HCT116 (cell line): ENCODE measurements around the gene MTLN. TPM values are rescaled to one million over a fixed set of nuclear protein-coding genes. Genes with fewer than 3 reads are reported as not detected.

Experiments used
- ATAC-seq: fragments of 200-7000 bp; cut with Tn5 transposase; 2 replicates; pipeline ENCODE4 v1.9.1; 2020; ENCODE audit warnings: mild to moderate bottlenecking, moderate library complexity
- BruUV-seq: library from RNA; stranded (reverse); fragments of 400-500 nt; replicated peaks from 2 replicates; lab custom pipeline; 2021; lab: Mats Ljungman, UMichigan
- CTCF ChIA-PET: fragments of 300-600 bp; sonication (Branson Sonifier 250); formaldehyde crosslinking; loops from one replicate; lab custom pipeline; 2021; ENCODE audit warnings: antibody characterized with exemption; lab: Charles Lee
- POLR2A ChIA-PET: fragments of 300-600, 350-600 bp; sonication (Branson Sonifier 250); formaldehyde crosslinking; loops from one replicate; lab custom pipeline; 2021; ENCODE audit warnings: antibody characterized with exemption; lab: Charles Lee
- RAD21 ChIA-PET, 2 experiments: fragments of 300-600 bp; sonication (Branson Sonifier 250); formaldehyde crosslinking; loops; one replicate each; lab custom pipeline; 2023; ENCODE audit warnings: low total read pairs in 2 of 2; ENCODE audit not compliant: uncharacterized antibody in 2 of 2, unreplicated experiment in 2 of 2, low non-redundant PET in 1 of 2; lab: Charles Lee
- DNase-seq: peaks from one replicate; pipeline ENCODE4 v3.0.0-alpha.2; 2010; ENCODE audit warnings: low read depth, low spot score
- H2AFZ ChIP-seq: fragments of 200-600 bp; shearing (Covaris generic), sonication (generic); 2 replicates; pipeline ENCODE4 v1.6.1; 2017; ENCODE audit warnings: low read depth, mixed run types, mixed read lengths, antibody characterized with exemption, low read length; ENCODE audit not compliant: poor library complexity, severe bottlenecking
- H3K27ac ChIP-seq: 2 replicates; pipeline ENCODE4 v1.5.1; 2012; ENCODE audit warnings: low read depth, low read length
- H3K27me3 ChIP-seq: fragments of 200-600 bp; sonication (generic); 2 replicates; pipeline ENCODE4 v1.6.1; 2016; ENCODE audit warnings: mixed run types, low read length, mixed read lengths; ENCODE audit not compliant: insufficient read depth
- H3K36me3 ChIP-seq, 2 experiments: fragments of 200-500 bp in 1 of 2; fragments of 200-600 bp in 1 of 2; sonication (Bioruptor generic) in 1 of 2; sonication (generic) in 1 of 2; 2 replicates each; pipeline versions ENCODE4 v1.5.1 to v1.6.1; 2014 to 2016; ENCODE audit warnings: low read length in 2 of 2, inconsistent platforms in 1 of 2, mixed read lengths in 1 of 2, mixed run types in 1 of 2; ENCODE audit not compliant: insufficient read depth in 2 of 2, control insufficient read depth in 1 of 2
- H3K4me1 ChIP-seq, 2 experiments: fragments of 200-600 bp in 1 of 2; sonication (generic) in 1 of 2; 2 replicates each; pipeline versions ENCODE4 v1.5.1 to v1.6.1; 2012 to 2017; ENCODE audit warnings: low read length in 2 of 2, inconsistent platforms in 1 of 2, mild to moderate bottlenecking in 1 of 2, mixed read lengths in 1 of 2, mixed run types in 1 of 2, moderate library complexity in 1 of 2; ENCODE audit not compliant: insufficient read depth in 2 of 2, control insufficient read depth in 1 of 2
- H3K4me2 ChIP-seq: fragments of 200-600 bp; sonication (generic); 2 replicates; pipeline ENCODE4 v1.6.1; 2017; ENCODE audit warnings: mixed run types, low read length, mixed read lengths
- H3K4me3 ChIP-seq, 2 experiments: fragments of 200-600 bp in 1 of 2; sonication (generic) in 1 of 2; replicated peaks in 1 of 2; 2 replicates each; pipeline ENCODE4 v1.5.1; 2011 to 2016; ENCODE audit warnings: low read length in 2 of 2, control low read depth in 1 of 2, low read depth in 1 of 2, mild to moderate bottlenecking in 1 of 2, mixed read lengths in 1 of 2, mixed run types in 1 of 2
- H3K79me2 ChIP-seq: fragments of 200-600 bp; sonication (generic); 2 replicates; pipeline ENCODE4 v1.6.1; 2017; ENCODE audit warnings: mild to moderate bottlenecking, mixed run types, low read length, moderate library complexity, mixed read lengths; ENCODE audit not compliant: insufficient read depth
- H3K9ac ChIP-seq: fragments of 200-600 bp; sonication (generic); 2 replicates; pipeline ENCODE4 v1.6.1; 2016; ENCODE audit warnings: low read length, mixed read lengths
- H3K9me2 ChIP-seq: fragments of 200-600 bp; sonication (generic), shearing (Covaris generic); 2 replicates; pipeline ENCODE4 v1.6.1; 2017; ENCODE audit warnings: mixed run types, mild to moderate bottlenecking, moderate library complexity; ENCODE audit not compliant: insufficient read depth
- H3K9me3 ChIP-seq, 2 experiments: fragments of 200-500 bp in 1 of 2; fragments of 200-600 bp in 1 of 2; sonication (Bioruptor generic) in 1 of 2; sonication (generic) in 1 of 2; 2 replicates each; pipeline ENCODE4 v1.6.1; 2014 to 2017; ENCODE audit warnings: low read length in 2 of 2, mixed read lengths in 2 of 2, inconsistent platforms in 1 of 2, low read depth in 1 of 2, mild to moderate bottlenecking in 1 of 2, mixed run types in 1 of 2, moderate library complexity in 1 of 2; ENCODE audit not compliant: control insufficient read depth in 1 of 2, insufficient read depth in 1 of 2
- H4K20me1 ChIP-seq: fragments of 200-600 bp; sonication (generic), shearing (Covaris generic); 2 replicates; pipeline ENCODE4 v1.6.1; 2017; ENCODE audit warnings: mixed run types, mild to moderate bottlenecking, moderate library complexity; ENCODE audit not compliant: insufficient read depth
- CBX3 ChIP-seq: IDR thresholded peaks from 2 replicates; pipeline ENCODE4 v1.6.1; 2012; ENCODE audit warnings: low read depth
- CEBPB ChIP-seq: IDR thresholded peaks from 2 replicates; pipeline ENCODE4 v1.6.1; 2012; ENCODE audit warnings: low read depth
- JUND ChIP-seq: IDR thresholded peaks from 2 replicates; pipeline ENCODE4 v1.6.1; 2012
- SIN3A ChIP-seq: IDR thresholded peaks from 2 replicates; pipeline ENCODE4 v1.6.1; 2012; ENCODE audit warnings: low read depth
- SRF ChIP-seq: IDR thresholded peaks from 2 replicates; pipeline ENCODE4 v1.6.1; 2012; ENCODE audit warnings: low read depth
- YY1 ChIP-seq: IDR thresholded peaks from 2 replicates; pipeline ENCODE4 v1.6.1; 2011; ENCODE audit warnings: low read length, low read depth, moderate library complexity, mild to moderate bottlenecking; ENCODE audit not compliant: insufficient replicate concordance; ENCODE audit errors: extremely low read depth
- intact Hi-C: fragments of 100-400 bp; cut with micrococcal nuclease; formaldehyde crosslinking; loops from 2 replicates; pipeline ENCODE4 v1.10.0; 2022
- total RNA-seq: library from RNA; stranded (reverse); gene quantifications from one replicate; pipeline ENCODE4 v1.2.1, GENCODE V29; 2021; ENCODE audit not compliant: unreplicated experiment
- TF ChIP-seq, protein P1 (sequence below): IDR thresholded peaks from 2 replicates; pipeline ENCODE4 v1.6.1; 2011; ENCODE audit warnings: mild to moderate bottlenecking, low read length, moderate library complexity; ENCODE audit not compliant: insufficient replicate concordance; ENCODE audit errors: extremely low read depth
- TF ChIP-seq, protein P2 (sequence below), 3 experiments: fragments of 200-600 bp in 1 of 3; sonication (generic) in 1 of 3; IDR thresholded peaks in 2 of 3; conservative IDR thresholded peaks in 1 of 3; 2 replicates each; pipeline ENCODE4 v1.5.1; 2012 to 2017; ENCODE audit warnings: low read depth in 2 of 3, low read length in 2 of 3, antibody characterized with exemption in 1 of 3, borderline replicate concordance in 1 of 3, control low read depth in 1 of 3, mild to moderate bottlenecking in 1 of 3, mixed read lengths in 1 of 3, mixed run types in 1 of 3, moderate library complexity in 1 of 3; ENCODE audit not compliant: insufficient read depth in 1 of 3

The MTLN gene
- total RNA-seq, 1 experiment from 2014 or later, result 35.7 TPM

DNA sequence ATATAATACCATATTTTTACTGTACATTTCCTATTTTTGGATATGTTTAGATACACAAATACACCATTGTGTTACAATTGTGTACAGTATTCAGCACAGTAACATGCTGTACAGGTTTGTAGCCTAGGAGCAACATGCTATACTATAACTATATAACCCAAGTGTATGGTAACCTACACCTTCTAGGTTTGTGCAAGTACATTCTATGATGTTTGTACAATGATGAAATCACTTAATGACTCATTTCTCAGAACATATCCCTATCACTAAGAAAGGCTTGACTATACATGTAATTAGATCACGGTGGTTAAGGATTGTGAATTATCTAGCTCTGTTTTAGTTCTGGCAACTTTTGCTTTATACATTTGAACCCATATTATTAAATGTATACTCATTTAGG lies 38.8 kb downstream of the MTLN start:
- Histone ChIP-seq H3K27ac (no peak overlapping the region), H3K79me2 (no peaks in the 10 kb centered on the region), H3K4me3 (no peak overlapping the region), H3K9ac (no peak overlapping the region), H2AFZ (no peak overlapping the region), H3K9me2 (no peaks in the 10 kb centered on the region), H4K20me1 (no peaks in the 10 kb centered on the region), H3K4me1 (peaks cover 0 to 5% of the 10 kb centered on the region in 2 experiments; a peak in 1 of 4 replicates), H3K9me3 (no peaks in the 10 kb centered on the region), H3K4me2 (no peak overlapping the region), H3K27me3 (no peaks in the 10 kb centered on the region), H3K36me3 (no peaks in the 10 kb centered on the region)
- ChIA-PET POLR2A (no interaction called here), RAD21 (no interaction called here), CTCF (no interaction called here)
- TF ChIP-seq SIN3A, result no peak
- no peak for TF ChIP-seq CBX3
- TF ChIP-seq CEBPB, result peak; percentile 36; the same call in 1 of the 2 replicates
- ATAC-seq (no peak), DNase-seq (no peak)
- no TSS peak for BruUV-seq
- intact Hi-C loops, result no loop called here

DNA sequence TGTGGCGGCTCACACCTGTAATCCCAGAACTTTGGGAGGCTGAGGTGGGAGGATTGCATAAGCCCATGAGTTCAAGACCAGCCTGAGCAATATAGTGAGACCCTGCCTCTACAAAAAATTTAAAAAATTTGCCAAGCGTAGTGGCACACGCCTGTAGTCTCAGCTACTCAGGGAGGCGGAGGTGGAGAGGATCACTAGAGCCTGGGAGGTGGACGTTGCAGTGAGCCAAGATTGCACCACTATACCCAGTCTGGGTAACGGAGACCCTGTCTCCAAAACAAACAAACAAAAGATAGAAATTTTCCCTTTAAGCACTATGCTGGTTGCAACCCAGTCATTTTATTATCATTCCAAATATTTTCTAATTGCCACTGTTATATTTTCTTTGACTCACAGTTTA lies 39.8 kb downstream of the MTLN start:
- intact Hi-C loops, result no loop called here
- no peaks in the 10 kb centered on the region for H4K20me1 ChIP-seq
- no peaks in the 10 kb centered on the region for H3K9me3 ChIP-seq
- no peak overlapping the region for H2AFZ ChIP-seq
- ChIA-PET RAD21 (no interaction called here), POLR2A (no interaction called here), CTCF (no interaction called here)
- no peaks in the 10 kb centered on the region for H3K36me3 ChIP-seq
- H3K9me2 ChIP-seq, result no peaks in the 10 kb centered on the region
- no peak for TF ChIP-seq JUND
- TF ChIP-seq, protein P1, sequence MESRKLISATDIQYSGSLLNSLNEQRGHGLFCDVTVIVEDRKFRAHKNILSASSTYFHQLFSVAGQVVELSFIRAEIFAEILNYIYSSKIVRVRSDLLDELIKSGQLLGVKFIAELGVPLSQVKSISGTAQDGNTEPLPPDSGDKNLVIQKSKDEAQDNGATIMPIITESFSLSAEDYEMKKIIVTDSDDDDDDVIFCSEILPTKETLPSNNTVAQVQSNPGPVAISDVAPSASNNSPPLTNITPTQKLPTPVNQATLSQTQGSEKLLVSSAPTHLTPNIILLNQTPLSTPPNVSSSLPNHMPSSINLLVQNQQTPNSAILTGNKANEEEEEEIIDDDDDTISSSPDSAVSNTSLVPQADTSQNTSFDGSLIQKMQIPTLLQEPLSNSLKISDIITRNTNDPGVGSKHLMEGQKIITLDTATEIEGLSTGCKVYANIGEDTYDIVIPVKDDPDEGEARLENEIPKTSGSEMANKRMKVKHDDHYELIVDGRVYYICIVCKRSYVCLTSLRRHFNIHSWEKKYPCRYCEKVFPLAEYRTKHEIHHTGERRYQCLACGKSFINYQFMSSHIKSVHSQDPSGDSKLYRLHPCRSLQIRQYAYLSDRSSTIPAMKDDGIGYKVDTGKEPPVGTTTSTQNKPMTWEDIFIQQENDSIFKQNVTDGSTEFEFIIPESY, result no peak
- no peak for TF ChIP-seq YY1
- TF ChIP-seq, protein P2, sequence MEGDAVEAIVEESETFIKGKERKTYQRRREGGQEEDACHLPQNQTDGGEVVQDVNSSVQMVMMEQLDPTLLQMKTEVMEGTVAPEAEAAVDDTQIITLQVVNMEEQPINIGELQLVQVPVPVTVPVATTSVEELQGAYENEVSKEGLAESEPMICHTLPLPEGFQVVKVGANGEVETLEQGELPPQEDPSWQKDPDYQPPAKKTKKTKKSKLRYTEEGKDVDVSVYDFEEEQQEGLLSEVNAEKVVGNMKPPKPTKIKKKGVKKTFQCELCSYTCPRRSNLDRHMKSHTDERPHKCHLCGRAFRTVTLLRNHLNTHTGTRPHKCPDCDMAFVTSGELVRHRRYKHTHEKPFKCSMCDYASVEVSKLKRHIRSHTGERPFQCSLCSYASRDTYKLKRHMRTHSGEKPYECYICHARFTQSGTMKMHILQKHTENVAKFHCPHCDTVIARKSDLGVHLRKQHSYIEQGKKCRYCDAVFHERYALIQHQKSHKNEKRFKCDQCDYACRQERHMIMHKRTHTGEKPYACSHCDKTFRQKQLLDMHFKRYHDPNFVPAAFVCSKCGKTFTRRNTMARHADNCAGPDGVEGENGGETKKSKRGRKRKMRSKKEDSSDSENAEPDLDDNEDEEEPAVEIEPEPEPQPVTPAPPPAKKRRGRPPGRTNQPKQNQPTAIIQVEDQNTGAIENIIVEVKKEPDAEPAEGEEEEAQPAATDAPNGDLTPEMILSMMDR (IDR thresholded peaks at IDR 0.05 in 2 of 3, conservative IDR thresholded peaks at IDR 0.05 in 1 of 3; ENCODE audit: borderline replicate concordance in 1 of 3, insufficient read depth in 1 of 3, low read depth in 2 of 3, low read length in 2 of 3), result no peak
- no peak for TF ChIP-seq SRF
- peaks cover 0 to 5% of the 10 kb centered on the region in 2 experiments; a peak in 1 of 4 replicates for H3K4me1 ChIP-seq
- no peak overlapping the region for H3K4me3 ChIP-seq
- ATAC-seq (no peak), DNase-seq (no peak)
- H3K4me2 ChIP-seq, result no peak overlapping the region
- BruUV-seq, result no TSS peak
- H3K27ac ChIP-seq, result no peak overlapping the region
- H3K27me3 ChIP-seq, result no peaks in the 10 kb centered on the region
- H3K79me2 ChIP-seq, result no peaks in the 10 kb centered on the region
- H3K9ac ChIP-seq, result no peak overlapping the region
